ENCODE measurements around the gene GPR157. TPM values are rescaled to one million over a fixed set of nuclear protein-coding genes. Genes with fewer than 3 reads are reported as not detected.

The GPR157 gene
- total RNA-seq, 1 donor from 2014 or later = 7.0 TPM

- no peak for DNase-seq
Measured at GRCh38 chr1:9059891-9060744, 68.8 kb downstream of the GPR157 start.

- DNase-seq = no peak
Measured at GRCh38 chr1:9058465-9058864, 70.4 kb downstream of the GPR157 start.

GRCh38 chr1:9057851-9058250, 71.1 kb downstream of the GPR157 start:
- DNase-seq = no peak

GRCh38 chr1:9052272-9053049, 76.4 kb downstream of the GPR157 start:
- DNase-seq = no peak

- DNase-seq = no peak
Measured at GRCh38 chr1:9051379-9051778, 77.5 kb downstream of the GPR157 start.

- no peak for DNase-seq
Measured at GRCh38 chr1:9050803-9051202, 78.1 kb downstream of the GPR157 start.

Other genes with a start within 250 kb of the GPR157 start
- not detected in 2 replicates for gene CA6, start 183.2 kb downstream of the GPR157 start, total RNA-seq
- 0.17 TPM in 1 of 2 replicates, not detected in the other for gene SLC2A7, start 102.7 kb downstream of the GPR157 start, total RNA-seq
- gene SLC2A5, start 59.5 kb downstream of the GPR157 start, total RNA-seq = 0.34 TPM in 1 of 2 replicates, not detected in the other
- 21.3 and 32.1 TPM in 2 replicates for gene H6PD, start 105.7 kb upstream of the GPR157 start, total RNA-seq
- gene SPSB1, start 163.8 kb upstream of the GPR157 start, total RNA-seq = 19.6 and 35.8 TPM in 2 replicates